H9 (cell line): ENCODE results near the gene HSPA4. TPM values are rescaled to one million over a fixed set of nuclear protein-coding genes. Genes with fewer than 3 reads are reported as not detected.

Source experiments
- DNase-seq: peaks from one replicate; pipeline ENCODE4 v3.0.0-alpha.2; 2017
- H2AFZ ChIP-seq: one replicate; pipeline ENCODE4 v1.6.1; 2013; ENCODE audit warnings: mild to moderate bottlenecking, low read length, control low read depth, moderate library complexity
- H2AK5ac ChIP-seq: 2 replicates; pipeline ENCODE4 v1.6.1; 2013; ENCODE audit warnings: low read length, control low read depth, mixed read lengths; ENCODE audit not compliant: insufficient read length
- H2BK120ac ChIP-seq: one replicate; pipeline ENCODE4 v1.6.1; 2013; ENCODE audit warnings: low read depth, mild to moderate bottlenecking, low read length, control low read depth, inconsistent platforms; ENCODE audit not compliant: poor library complexity, severe bottlenecking
- H2BK12ac ChIP-seq: 2 replicates; pipeline ENCODE4 v1.6.1; 2013; ENCODE audit warnings: low read length, control low read depth, mixed read lengths, low read depth; ENCODE audit not compliant: insufficient read length
- H2BK15ac ChIP-seq: 2 replicates; pipeline ENCODE4 v1.6.1; 2013; ENCODE audit warnings: low read depth, low read length, control low read depth
- H2BK20ac ChIP-seq: one replicate; pipeline ENCODE4 v1.6.1; 2013; ENCODE audit warnings: low read depth, mild to moderate bottlenecking, low read length, control low read depth, inconsistent platforms; ENCODE audit not compliant: poor library complexity, severe bottlenecking
- H2BK5ac ChIP-seq: 2 replicates; pipeline ENCODE4 v1.6.1; 2013; ENCODE audit warnings: low read length, control low read depth, mixed read lengths; ENCODE audit not compliant: insufficient read length
- H3K14ac ChIP-seq: 2 replicates; pipeline ENCODE4 v1.6.1; 2013; ENCODE audit warnings: low read length, control low read depth; ENCODE audit not compliant: insufficient read depth
- H3K18ac ChIP-seq: 2 replicates; pipeline ENCODE4 v1.6.1; 2013; ENCODE audit warnings: low read depth, mild to moderate bottlenecking, mixed read lengths, low read length, control low read depth; ENCODE audit not compliant: insufficient read length
- H3K23ac ChIP-seq: 2 replicates; pipeline ENCODE4 v1.6.1; 2013; ENCODE audit warnings: low read length, control low read depth, mixed read lengths, low read depth; ENCODE audit not compliant: insufficient read length
- H3K23me2 ChIP-seq: 2 replicates; pipeline ENCODE4 v1.6.1; 2013; ENCODE audit warnings: low read depth, mild to moderate bottlenecking, mixed read lengths, low read length, control low read depth; ENCODE audit not compliant: insufficient read length, poor library complexity, severe bottlenecking
- H3K27ac ChIP-seq: 2 replicates; pipeline ENCODE4 v1.5.1; 2013; ENCODE audit warnings: low read length, control low read depth, mixed read lengths, low read depth; ENCODE audit not compliant: insufficient read length
- H3K27me3 ChIP-seq: 2 replicates; pipeline ENCODE4 v1.6.1; 2013; ENCODE audit warnings: low read length, control low read depth, inconsistent platforms; ENCODE audit not compliant: insufficient read depth
- H3K4ac ChIP-seq: 2 replicates; pipeline ENCODE4 v1.6.1; 2013; ENCODE audit warnings: low read depth, mild to moderate bottlenecking, control low read depth, inconsistent platforms, low read length, moderate library complexity
- H3K4me1 ChIP-seq: 2 replicates; pipeline ENCODE4 v1.6.1; 2013; ENCODE audit warnings: low read length, control low read depth, inconsistent platforms; ENCODE audit not compliant: insufficient read depth
- H3K4me2 ChIP-seq: 2 replicates; pipeline ENCODE4 v1.6.1; 2013; ENCODE audit warnings: low read length, control low read depth, mixed read lengths; ENCODE audit not compliant: insufficient read length, insufficient read depth
- H3K56ac ChIP-seq: 2 replicates; pipeline ENCODE4 v1.6.1; 2013; ENCODE audit warnings: low read depth, mild to moderate bottlenecking, mixed read lengths, low read length, control low read depth; ENCODE audit not compliant: insufficient read length
- H3K79me1 ChIP-seq: 2 replicates; pipeline ENCODE4 v1.6.1; 2013; ENCODE audit warnings: low read depth, mild to moderate bottlenecking, moderate library complexity, low read length, control low read depth, inconsistent platforms; ENCODE audit not compliant: insufficient read depth, poor library complexity, severe bottlenecking
- H3K79me2 ChIP-seq: 2 replicates; pipeline ENCODE4 v1.6.1; 2013; ENCODE audit warnings: low read length, control low read depth, inconsistent platforms; ENCODE audit not compliant: insufficient read depth
- H3K9ac ChIP-seq: 2 replicates; pipeline ENCODE4 v1.6.1; 2013; ENCODE audit warnings: low read length, control low read depth, mixed read lengths; ENCODE audit not compliant: insufficient read length; ENCODE audit errors: extremely low read depth
- H3K9me3 ChIP-seq: one replicate; pipeline ENCODE4 v1.6.1; 2013; ENCODE audit warnings: low read depth, low read length, inconsistent platforms; ENCODE audit not compliant: control insufficient read depth
- H3T11ph ChIP-seq: one replicate; pipeline ENCODE4 v1.6.1; 2013; ENCODE audit warnings: mild to moderate bottlenecking, low read length, control low read depth, inconsistent platforms
- H4K20me1 ChIP-seq: one replicate; pipeline ENCODE4 v1.6.1; 2013; ENCODE audit not compliant: control insufficient read depth, insufficient read length, insufficient read depth
- H4K5ac ChIP-seq: 2 replicates; pipeline ENCODE4 v1.6.1; 2013; ENCODE audit warnings: low read depth, mild to moderate bottlenecking, mixed read lengths, low read length, control low read depth; ENCODE audit not compliant: insufficient read length
- H4K8ac ChIP-seq: replicated peaks from 2 replicates; pipeline ENCODE4 v1.6.1; 2013; ENCODE audit warnings: low read length, control low read depth, mixed read lengths, low read depth; ENCODE audit not compliant: insufficient read length
- H4K91ac ChIP-seq: 2 replicates; pipeline ENCODE4 v1.6.1; 2013; ENCODE audit warnings: low read depth, mild to moderate bottlenecking, moderate library complexity, mixed read lengths, low read length, control low read depth; ENCODE audit not compliant: insufficient read length
- H3K27ac Mint-ChIP-seq, 3 experiments: 2 replicates in 2 of 3; 3 replicates in 1 of 3; pipeline ENCODE4 v1.8.0; 2020 to 2021; ENCODE audit warnings: mixed read lengths in 3 of 3, mild to moderate bottlenecking in 1 of 3, moderate library complexity in 1 of 3
- H3K27me3 Mint-ChIP-seq: 2 replicates; pipeline ENCODE4 v1.8.0; 2021; ENCODE audit warnings: low read depth, mild to moderate bottlenecking, moderate library complexity, mixed read lengths
- H3K36me3 Mint-ChIP-seq, 3 experiments: 2 replicates in 2 of 3; 3 replicates in 1 of 3; pipeline ENCODE4 v1.8.0; 2020 to 2021; ENCODE audit warnings: low read depth in 3 of 3, mixed read lengths in 3 of 3; ENCODE audit not compliant: insufficient read depth in 1 of 3
- H3K4me1 Mint-ChIP-seq, 2 experiments: 2 replicates each; pipeline ENCODE4 v1.8.0; 2020; ENCODE audit warnings: mixed read lengths in 2 of 2
- H3K4me3 Mint-ChIP-seq, 2 experiments: 2 replicates in 1 of 2; 3 replicates in 1 of 2; pipeline ENCODE4 v1.8.0; 2020 to 2021; ENCODE audit warnings: mild to moderate bottlenecking in 2 of 2, mixed read lengths in 2 of 2, moderate library complexity in 1 of 2
- H3K9me3 Mint-ChIP-seq, 2 experiments: 2 replicates in 1 of 2; 3 replicates in 1 of 2; pipeline ENCODE4 v1.8.0; 2020; ENCODE audit warnings: mild to moderate bottlenecking in 2 of 2, mixed read lengths in 2 of 2, moderate library complexity in 1 of 2
- CTCF ChIP-seq: fragments of 200-600 bp; sonication (generic); conservative IDR thresholded peaks from 3 replicates; pipeline ENCODE4 v1.8.0; 2021; ENCODE audit warnings: antibody characterized with exemption, mild to moderate bottlenecking
- WGBS: extraction: QIAGEN DNeasy Blood & Tissue Kit; methylation state at CpG from one replicate; pipeline ENCODE4 v1.1.7; 2013; ENCODE audit warnings: missing lambda C conversion rate, low lambda C conversion rate, mixed read lengths; ENCODE audit not compliant: insufficient read length; ENCODE audit errors: extremely low coverage; 5-methylcytosine and 5-hydroxymethylcytosine counted together
- total RNA-seq: library from RNA; stranded (reverse); gene quantifications from 2 replicates; pipeline ENCODE4 v1.2.1, GENCODE V29; 2021

The HSPA4 gene
- total RNA-seq, 1 experiment from 2014 or later = 293 TPM

- no peaks in the 10 kb centered on the region for H3K79me2 ChIP-seq
- H3K79me1 ChIP-seq = no peaks in the 10 kb centered on the region
- no peak overlapping the region for H3K27ac ChIP-seq
- H3K18ac ChIP-seq = no peak overlapping the region
- Mint-ChIP-seq H3K27me3 (peaks cover 5% of the 10 kb centered on the region), H3K4me3 (no peak overlapping the region), H3K9me3 (no peaks in the 10 kb centered on the region), H3K4me1 (peaks cover 0 to 3% of the 10 kb centered on the region in 2 experiments; a peak in 1 of 4 replicates), H3K36me3 (no peaks in the 10 kb centered on the region; a peak in 1 of 7 replicates), H3K27ac (no peak overlapping the region)
- H4K91ac ChIP-seq = no peak overlapping the region
- H2AK5ac ChIP-seq = no peak overlapping the region
- WGBS = no CpG with 5 or more reads among the region's 3 CpGs
- H3T11ph ChIP-seq = no peak overlapping the region
- no peak overlapping the region for H3K23ac ChIP-seq
- H2BK5ac ChIP-seq = no peak overlapping the region
- H2BK15ac ChIP-seq = no peak overlapping the region
- H4K8ac ChIP-seq = no peak overlapping the region
- no peak overlapping the region for H3K56ac ChIP-seq
- DNase-seq = no peak
- no peak overlapping the region for H2AFZ ChIP-seq
- H4K5ac ChIP-seq = no peak overlapping the region
- no peak overlapping the region for H2BK12ac ChIP-seq
- no peaks in the 10 kb centered on the region for H4K20me1 ChIP-seq
- peaks cover 2% of the 10 kb centered on the region; the same call in 1 of the 2 replicates for H3K4me1 ChIP-seq
- H3K23me2 ChIP-seq = no peaks in the 10 kb centered on the region
- H3K14ac ChIP-seq = no peak overlapping the region; the same call in 1 of the 2 replicates
- no peak overlapping the region for H3K9ac ChIP-seq
- H2BK120ac ChIP-seq = no peak overlapping the region
- no peak overlapping the region for H3K4me2 ChIP-seq
- TF ChIP-seq CTCF = no peak
- H3K27me3 ChIP-seq = no peaks in the 10 kb centered on the region
- no peak overlapping the region for H3K4ac ChIP-seq
- no peak overlapping the region for H2BK20ac ChIP-seq
- H3K9me3 ChIP-seq = no peaks in the 10 kb centered on the region
Observed at GRCh38 chr5:133129950-133130349, 78.1 kb downstream of the HSPA4 start.
